Epithelial cell of esophagus (primary cell): ENCODE measurements around the gene ADAMTS17.

Experiments
- DNase-seq: peaks from one replicate; pipeline ENCODE4 v3.0.0; 2010; ENCODE audit warnings: low read depth
- H3K4me3 ChIP-seq: 2 replicates; pipeline ENCODE4 v1.5.1; 2011; ENCODE audit warnings: mild to moderate bottlenecking, low read length, control low read depth
- TF ChIP-seq, protein P1 (sequence below): IDR thresholded peaks from 2 replicates; pipeline ENCODE4 v1.5.1; 2011; ENCODE audit warnings: low read depth, mild to moderate bottlenecking, low read length, control low read depth, inconsistent platforms; ENCODE audit not compliant: insufficient read depth; ENCODE audit errors: missing control alignments

The ADAMTS17 gene

DNA sequence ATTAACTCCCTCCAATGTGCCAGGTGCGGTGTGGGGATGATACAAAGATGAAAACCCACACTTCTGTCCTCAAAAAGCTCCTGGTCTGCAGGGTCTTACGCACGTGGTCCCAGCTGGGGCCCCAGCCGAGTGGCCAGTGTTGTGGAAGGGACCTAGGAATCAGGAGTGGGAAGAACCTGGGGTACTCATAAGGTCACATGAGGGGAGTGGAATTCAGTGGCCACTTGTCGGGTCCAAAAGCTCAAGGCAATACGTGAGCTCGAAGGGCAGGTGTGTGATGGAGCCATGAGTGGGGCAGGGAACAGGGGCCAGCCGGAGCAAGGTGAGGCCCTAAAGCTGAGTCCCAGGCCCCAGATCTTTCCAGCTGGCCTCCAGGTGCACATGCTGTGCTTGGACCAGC is 348.5 kb downstream of the ADAMTS17 start:
- TF ChIP-seq, protein P1, sequence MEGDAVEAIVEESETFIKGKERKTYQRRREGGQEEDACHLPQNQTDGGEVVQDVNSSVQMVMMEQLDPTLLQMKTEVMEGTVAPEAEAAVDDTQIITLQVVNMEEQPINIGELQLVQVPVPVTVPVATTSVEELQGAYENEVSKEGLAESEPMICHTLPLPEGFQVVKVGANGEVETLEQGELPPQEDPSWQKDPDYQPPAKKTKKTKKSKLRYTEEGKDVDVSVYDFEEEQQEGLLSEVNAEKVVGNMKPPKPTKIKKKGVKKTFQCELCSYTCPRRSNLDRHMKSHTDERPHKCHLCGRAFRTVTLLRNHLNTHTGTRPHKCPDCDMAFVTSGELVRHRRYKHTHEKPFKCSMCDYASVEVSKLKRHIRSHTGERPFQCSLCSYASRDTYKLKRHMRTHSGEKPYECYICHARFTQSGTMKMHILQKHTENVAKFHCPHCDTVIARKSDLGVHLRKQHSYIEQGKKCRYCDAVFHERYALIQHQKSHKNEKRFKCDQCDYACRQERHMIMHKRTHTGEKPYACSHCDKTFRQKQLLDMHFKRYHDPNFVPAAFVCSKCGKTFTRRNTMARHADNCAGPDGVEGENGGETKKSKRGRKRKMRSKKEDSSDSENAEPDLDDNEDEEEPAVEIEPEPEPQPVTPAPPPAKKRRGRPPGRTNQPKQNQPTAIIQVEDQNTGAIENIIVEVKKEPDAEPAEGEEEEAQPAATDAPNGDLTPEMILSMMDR, result no peak
- no peak for DNase-seq
- no peak overlapping the region for H3K4me3 ChIP-seq

DNA sequence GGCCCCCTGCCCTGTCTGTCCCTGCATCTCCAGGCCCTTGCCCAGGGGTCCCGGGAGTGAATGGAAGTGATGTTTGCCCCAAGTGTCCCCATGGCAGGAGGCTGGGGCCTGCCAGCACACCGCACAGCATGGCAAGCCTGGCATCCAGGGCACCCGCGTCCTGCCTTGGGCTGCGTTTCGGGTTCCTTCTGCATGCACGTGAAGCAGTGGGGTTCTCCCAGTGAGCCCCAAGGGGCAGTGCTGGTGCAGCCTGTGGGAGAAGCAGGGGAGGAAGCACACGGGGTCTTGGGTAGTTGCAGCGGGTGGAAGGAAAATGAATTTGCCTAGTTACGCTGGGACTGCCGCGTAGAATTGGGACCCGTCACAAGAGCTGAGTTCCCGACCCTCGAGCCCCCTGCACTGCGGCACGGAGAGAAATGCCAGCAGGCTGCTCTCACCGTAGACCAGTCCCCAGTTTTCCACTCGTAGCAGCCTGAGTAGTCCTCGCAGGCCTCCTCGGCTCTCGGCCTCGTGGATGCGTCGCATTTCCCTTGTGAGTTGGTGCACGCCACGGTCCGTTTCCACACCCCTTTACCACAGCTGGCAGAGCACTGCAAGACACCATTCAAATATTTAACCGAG is 349.1 kb downstream of the ADAMTS17 start:
- DNase-seq, result no peak
- no peak overlapping the region for H3K4me3 ChIP-seq
- TF ChIP-seq, protein P1, result no peak

DNA sequence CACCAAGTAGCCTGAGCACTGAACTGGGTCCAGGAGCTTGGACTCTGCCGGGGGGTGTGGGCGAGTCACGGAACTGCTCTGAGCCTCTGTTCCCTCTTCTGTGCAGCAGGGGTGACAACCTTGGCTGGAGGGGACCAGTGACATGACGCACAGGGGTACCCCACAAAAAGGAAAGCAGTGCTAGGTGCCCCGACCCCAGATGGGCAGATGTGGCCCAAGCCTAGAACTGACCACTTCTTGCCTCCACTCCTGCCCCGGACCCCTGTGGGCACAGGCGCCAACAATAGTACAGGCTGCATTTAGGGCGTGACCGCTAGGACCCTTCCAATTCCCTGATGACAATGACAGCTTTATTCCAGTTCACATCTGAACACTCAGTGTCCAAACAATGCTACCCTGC is 352.7 kb downstream of the ADAMTS17 start:
- TF ChIP-seq, protein P1, result no peak
- no peak for DNase-seq
- H3K4me3 ChIP-seq, result no peak overlapping the region

DNA sequence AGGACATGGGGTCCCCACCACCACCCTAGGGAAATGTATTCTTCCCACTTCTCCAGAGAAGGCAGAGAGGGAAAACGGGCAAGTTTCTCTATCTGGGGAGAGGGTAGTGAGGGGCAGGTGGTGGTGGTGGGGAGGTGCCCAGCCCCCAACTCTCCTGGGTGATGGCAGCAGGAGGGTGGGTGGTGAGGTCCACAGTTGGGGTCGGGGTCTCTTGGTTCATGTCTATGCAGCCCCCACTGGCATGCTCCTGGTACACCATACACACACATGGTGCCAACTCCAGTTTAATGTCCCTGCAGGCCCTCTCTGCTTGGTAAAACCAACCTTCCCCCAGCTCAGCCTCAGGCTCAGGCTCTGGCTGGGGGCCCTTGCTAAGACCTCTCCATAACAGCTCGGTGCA is 354.1 kb downstream of the ADAMTS17 start:
- H3K4me3 ChIP-seq, result no peak overlapping the region
- no peak for DNase-seq
- TF ChIP-seq, protein P1, result no peak

DNA sequence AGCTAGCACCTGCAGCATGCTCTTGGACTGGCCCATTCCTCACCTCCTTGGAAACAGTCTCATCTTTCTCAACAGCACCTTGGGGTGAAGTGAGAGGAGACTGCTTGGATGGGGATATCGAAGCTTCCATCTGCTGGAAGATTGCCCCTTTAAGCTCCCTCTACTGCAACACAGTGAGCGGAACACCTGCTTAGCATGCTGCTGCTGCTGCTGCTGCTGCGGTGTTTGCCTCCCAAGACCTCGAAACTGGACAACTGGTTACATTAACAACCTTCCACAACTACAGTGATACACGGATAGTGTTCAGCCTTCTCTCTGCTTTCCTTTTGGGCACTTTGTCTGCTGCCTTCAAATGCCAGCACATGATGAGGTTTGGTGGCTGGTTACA is 354.7 kb downstream of the ADAMTS17 start:
- no peak for DNase-seq
- no peak overlapping the region for H3K4me3 ChIP-seq
- TF ChIP-seq, protein P1, result no peak

DNA sequence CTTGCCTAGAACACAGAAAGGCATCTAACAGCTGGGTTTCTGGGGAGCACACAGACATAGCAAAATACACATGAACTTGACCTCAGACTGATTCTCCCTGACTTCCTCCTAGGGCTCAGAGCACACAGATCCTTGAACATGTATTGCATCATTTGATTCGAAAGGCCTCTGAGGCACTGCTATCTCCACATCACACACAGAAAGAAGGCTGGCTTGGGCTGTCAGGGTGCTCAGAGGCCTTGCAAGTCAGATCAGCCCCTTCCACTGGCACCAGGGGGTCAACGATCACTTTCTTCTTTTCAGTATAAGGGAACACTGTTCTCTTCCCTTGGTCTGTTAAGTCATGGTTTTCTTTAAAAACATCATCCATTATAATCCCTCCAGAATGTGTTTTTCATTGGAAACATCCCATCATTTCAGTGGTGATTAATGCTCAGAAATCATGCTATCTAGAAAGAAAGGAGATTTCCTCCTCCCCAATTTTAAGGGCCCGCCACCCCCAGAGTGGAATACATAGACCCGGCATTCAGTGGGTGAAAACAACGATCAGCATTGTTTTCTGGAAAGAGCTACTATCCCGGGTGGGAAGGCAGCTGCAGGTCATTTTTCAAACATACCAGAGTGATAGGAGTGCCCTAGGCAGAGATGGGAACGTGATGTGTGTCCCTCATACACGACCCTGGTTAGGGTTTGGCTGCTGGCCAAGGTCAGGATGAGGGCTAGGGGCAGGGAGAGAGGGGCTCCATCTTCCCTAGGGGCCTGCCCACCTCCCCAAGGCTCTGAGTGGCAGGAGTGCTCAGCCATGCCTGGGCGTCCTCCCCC is 355.3 kb downstream of the ADAMTS17 start:
- no peak for DNase-seq
- TF ChIP-seq, protein P1, result no peak
- H3K4me3 ChIP-seq, result no peak overlapping the region
